Activated naive CD8-positive, alpha-beta T cell treated with anti-CD3 and anti-CD28 coated beads, Interleukin-2, amount 10 ng/mL, durations not matched to agents 7 days and 5 days (primary cell): Measurements from ENCODE around the gene TBC1D2. TPM values are rescaled to one million over a fixed set of nuclear protein-coding genes. Genes with fewer than 3 reads are reported as not detected.
A peak's percentile ranks its signal among the peaks of the same experiment; 100 is the strongest.

Experiments
- ATAC-seq: fragments of 150-1000 bp; cut with Tn5 transposase; one replicate; pipeline ENCODE4 v1.10.0; 2021; ENCODE audit warnings: low read depth, moderate library complexity
- POLR2A ChIA-PET: fragments of 350-600 bp; sonication (Branson Sonifier 250); formaldehyde crosslinking; loops from one replicate; lab custom pipeline; 2021; ENCODE audit warnings: antibody characterized with exemption; lab: Charles Lee
- DNase-seq: peaks from one replicate; pipeline ENCODE4 v3.0.0; 2021
- H3K27ac Mint-ChIP-seq: one replicate; pipeline ENCODE4 v1.8.0; 2022; ENCODE audit warnings: mild to moderate bottlenecking, mixed read lengths
- H3K27me3 Mint-ChIP-seq: one replicate; pipeline ENCODE4 v1.8.0; 2022; ENCODE audit warnings: mild to moderate bottlenecking, moderate library complexity, mixed read lengths
- H3K36me3 Mint-ChIP-seq: one replicate; pipeline ENCODE4 v1.8.0; 2021; ENCODE audit warnings: mild to moderate bottlenecking, mixed read lengths
- H3K4me1 Mint-ChIP-seq: one replicate; pipeline ENCODE4 v1.8.0; 2021; ENCODE audit warnings: mixed read lengths
- H3K4me3 Mint-ChIP-seq: one replicate; pipeline ENCODE4 v1.8.0; 2022; ENCODE audit warnings: mild to moderate bottlenecking, moderate library complexity, mixed read lengths
- H3K9me3 Mint-ChIP-seq: one replicate; pipeline ENCODE4 v1.8.0; 2021; ENCODE audit warnings: mixed read lengths
- total RNA-seq, 2 experiments: library from RNA; stranded (reverse); gene quantifications; one replicate each; pipeline ENCODE4 v1.2.3, GENCODE V29; 2021

The TBC1D2 gene, protein sequence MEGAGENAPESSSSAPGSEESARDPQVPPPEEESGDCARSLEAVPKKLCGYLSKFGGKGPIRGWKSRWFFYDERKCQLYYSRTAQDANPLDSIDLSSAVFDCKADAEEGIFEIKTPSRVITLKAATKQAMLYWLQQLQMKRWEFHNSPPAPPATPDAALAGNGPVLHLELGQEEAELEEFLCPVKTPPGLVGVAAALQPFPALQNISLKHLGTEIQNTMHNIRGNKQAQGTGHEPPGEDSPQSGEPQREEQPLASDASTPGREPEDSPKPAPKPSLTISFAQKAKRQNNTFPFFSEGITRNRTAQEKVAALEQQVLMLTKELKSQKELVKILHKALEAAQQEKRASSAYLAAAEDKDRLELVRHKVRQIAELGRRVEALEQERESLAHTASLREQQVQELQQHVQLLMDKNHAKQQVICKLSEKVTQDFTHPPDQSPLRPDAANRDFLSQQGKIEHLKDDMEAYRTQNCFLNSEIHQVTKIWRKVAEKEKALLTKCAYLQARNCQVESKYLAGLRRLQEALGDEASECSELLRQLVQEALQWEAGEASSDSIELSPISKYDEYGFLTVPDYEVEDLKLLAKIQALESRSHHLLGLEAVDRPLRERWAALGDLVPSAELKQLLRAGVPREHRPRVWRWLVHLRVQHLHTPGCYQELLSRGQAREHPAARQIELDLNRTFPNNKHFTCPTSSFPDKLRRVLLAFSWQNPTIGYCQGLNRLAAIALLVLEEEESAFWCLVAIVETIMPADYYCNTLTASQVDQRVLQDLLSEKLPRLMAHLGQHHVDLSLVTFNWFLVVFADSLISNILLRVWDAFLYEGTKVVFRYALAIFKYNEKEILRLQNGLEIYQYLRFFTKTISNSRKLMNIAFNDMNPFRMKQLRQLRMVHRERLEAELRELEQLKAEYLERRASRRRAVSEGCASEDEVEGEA
- total RNA-seq, result 1 to 10 TPM; 6.4 to 6.8 TPM

- ATAC-seq, result peak; percentile 82
Measured at GRCh38 chr9:98255578-98256296, at the start of gene TBC1D2. TBC1D2 (minus strand) TSS chr9:98255649; CDS start chr9:98255541, 108 bp downstream.

GRCh38 chr9:98304381-98304780 lies 48.9 kb upstream of the TBC1D2 start:
- POLR2A ChIA-PET, result no interaction called here
- no peaks in the 10 kb centered on the region for H3K4me1 Mint-ChIP-seq
- ATAC-seq, result no peak
- H3K27me3 Mint-ChIP-seq, result peaks cover 17% of the 10 kb centered on the region
- H3K27ac Mint-ChIP-seq, result no peak overlapping the region
- H3K36me3 Mint-ChIP-seq, result no peaks in the 10 kb centered on the region
- DNase-seq, result no peak
- H3K9me3 Mint-ChIP-seq, result no peaks in the 10 kb centered on the region
- H3K4me3 Mint-ChIP-seq, result no peak overlapping the region

More at GRCh38 chr9:98255578-98256296, at the start of gene TBC1D2:
- POLR2A ChIA-PET, result interaction anchor here (0.6 to 3.0 kb wide), 26 partner anchors 15 to 623 kb away, joined by 3 to 35 read pairs (median 6); partner anchors contain the start of genes ANP32B, CORO2A, HEMGN and NANS
- Mint-ChIP-seq H3K4me3 (peak within 1 kb of the TSS; percentile 98), H3K27ac (peak within 1 kb of the TSS; percentile 97), H3K27me3 (peaks cover 6% of the 10 kb centered on the region), H3K36me3 (no peaks in the 10 kb centered on the region), H3K4me1 (peaks cover 16% of the 10 kb centered on the region), H3K9me3 (no peaks in the 10 kb centered on the region)
- DNase-seq, result peak; percentile 99

- Mint-ChIP-seq H3K4me3 (no peak overlapping the region), H3K27ac (no peak overlapping the region), H3K27me3 (peaks cover 17% of the 10 kb centered on the region), H3K4me1 (no peaks in the 10 kb centered on the region), H3K9me3 (no peaks in the 10 kb centered on the region), H3K36me3 (no peaks in the 10 kb centered on the region)
- ATAC-seq (no peak), DNase-seq (no peak)
- POLR2A ChIA-PET, result no interaction called here
Measured at GRCh38 chr9:98303633-98304125, 48.2 kb upstream of the TBC1D2 start.

GRCh38 chr9:98302938-98303632 lies 47.6 kb upstream of the TBC1D2 start:
- ATAC-seq, result no peak
- Mint-ChIP-seq H3K36me3 (no peaks in the 10 kb centered on the region), H3K27ac (no peak overlapping the region), H3K9me3 (no peaks in the 10 kb centered on the region), H3K4me3 (no peak overlapping the region), H3K4me1 (no peaks in the 10 kb centered on the region), H3K27me3 (peaks cover 17% of the 10 kb centered on the region)
- DNase-seq, result no peak
- POLR2A ChIA-PET, result no interaction called here

DNA sequence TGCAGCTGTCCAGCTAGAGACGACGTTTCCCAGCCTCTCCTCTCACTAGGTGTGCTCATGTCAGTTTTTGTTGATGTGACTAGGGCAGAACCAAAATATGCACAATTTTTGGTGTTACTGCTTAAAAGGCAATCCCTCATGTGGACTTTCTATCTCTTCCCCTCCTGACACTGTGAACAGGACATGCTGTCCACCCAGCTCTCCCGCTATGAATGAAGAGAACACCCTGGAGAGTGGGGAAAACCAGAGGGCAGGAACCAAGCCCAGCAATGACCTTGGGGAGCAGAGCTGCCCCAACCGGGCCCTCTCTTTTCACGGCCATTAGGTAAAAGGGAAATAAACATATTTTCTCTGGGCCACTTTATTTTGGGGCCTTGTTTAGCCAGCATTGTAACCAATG lies 46.7 kb upstream of the TBC1D2 start:
- Mint-ChIP-seq H3K27me3 (peaks cover 12% of the 10 kb centered on the region), H3K27ac (no peak overlapping the region), H3K4me1 (no peaks in the 10 kb centered on the region), H3K9me3 (no peaks in the 10 kb centered on the region), H3K36me3 (no peaks in the 10 kb centered on the region), H3K4me3 (no peak overlapping the region)
- POLR2A ChIA-PET, result no interaction called here
- no peak for DNase-seq
- no peak for ATAC-seq

GRCh38 chr9:98300611-98301010 lies 45.2 kb upstream of the TBC1D2 start:
- no peak overlapping the region for H3K4me3 Mint-ChIP-seq
- no peaks in the 10 kb centered on the region for H3K9me3 Mint-ChIP-seq
- POLR2A ChIA-PET, result no interaction called here
- H3K27me3 Mint-ChIP-seq, result peaks cover 8% of the 10 kb centered on the region
- no peak for DNase-seq
- no peaks in the 10 kb centered on the region for H3K36me3 Mint-ChIP-seq
- no peak overlapping the region for H3K27ac Mint-ChIP-seq
- no peaks in the 10 kb centered on the region for H3K4me1 Mint-ChIP-seq
- ATAC-seq, result no peak

DNA sequence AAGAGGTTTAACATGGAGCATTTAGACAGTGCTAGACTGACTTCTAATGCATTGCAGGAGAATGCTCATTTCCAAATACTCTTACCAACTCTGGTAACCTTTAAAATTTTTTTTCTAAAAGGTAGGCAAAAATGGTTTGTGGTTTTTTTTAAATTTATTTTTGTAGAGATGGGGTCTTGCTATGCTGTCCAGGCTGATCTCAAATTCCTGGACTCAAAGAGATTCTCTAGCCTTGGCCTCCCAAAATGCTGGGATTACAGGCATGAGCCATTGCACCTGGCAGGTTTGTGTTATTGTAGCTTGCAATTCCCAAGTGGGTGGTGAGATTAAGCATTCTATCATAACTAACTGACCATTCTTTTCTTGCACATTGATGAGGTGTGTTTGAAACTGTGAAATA lies 43.0 kb upstream of the TBC1D2 start:
- Mint-ChIP-seq H3K27ac (no peak overlapping the region), H3K27me3 (peaks cover 11% of the 10 kb centered on the region), H3K9me3 (no peaks in the 10 kb centered on the region), H3K4me1 (no peaks in the 10 kb centered on the region), H3K36me3 (no peaks in the 10 kb centered on the region), H3K4me3 (no peak overlapping the region)
- ATAC-seq (no peak), DNase-seq (no peak)
- POLR2A ChIA-PET, result no interaction called here

DNA sequence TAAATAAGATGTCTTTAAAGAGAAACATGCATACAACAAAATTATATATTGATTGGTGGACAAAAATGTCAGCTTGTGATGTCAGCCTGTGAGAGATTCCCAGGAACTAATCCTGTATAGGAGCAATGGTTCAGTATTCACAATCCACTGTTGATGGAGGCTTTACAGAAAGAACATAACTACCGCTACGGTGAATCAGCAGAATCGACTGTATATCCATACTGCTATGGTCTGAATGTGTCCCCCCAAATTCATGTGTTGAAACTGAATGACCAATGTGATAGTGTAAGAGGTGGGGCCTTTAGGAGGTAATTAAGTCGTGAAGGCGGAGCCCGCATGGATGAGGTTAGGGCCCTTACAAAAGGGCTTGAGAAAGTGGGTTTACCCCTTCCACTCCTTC lies 40.4 kb upstream of the TBC1D2 start:
- Mint-ChIP-seq H3K27me3 (peaks cover 9% of the 10 kb centered on the region), H3K4me1 (no peaks in the 10 kb centered on the region), H3K27ac (no peak overlapping the region), H3K9me3 (no peaks in the 10 kb centered on the region), H3K36me3 (no peaks in the 10 kb centered on the region), H3K4me3 (no peak overlapping the region)
- ATAC-seq (no peak), DNase-seq (no peak)
- POLR2A ChIA-PET, result no interaction called here

GRCh38 chr9:98291820-98292219 lies 36.4 kb upstream of the TBC1D2 start:
- Mint-ChIP-seq H3K27me3 (peaks cover 6% of the 10 kb centered on the region), H3K9me3 (no peaks in the 10 kb centered on the region), H3K36me3 (no peaks in the 10 kb centered on the region), H3K27ac (no peak overlapping the region), H3K4me3 (no peak overlapping the region), H3K4me1 (no peaks in the 10 kb centered on the region)
- POLR2A ChIA-PET, result no interaction called here
- DNase-seq (no peak), ATAC-seq (no peak)

GRCh38 chr9:98290411-98290810 lies 35.0 kb upstream of the TBC1D2 start:
- H3K4me1 Mint-ChIP-seq, result no peaks in the 10 kb centered on the region
- no peak overlapping the region for H3K4me3 Mint-ChIP-seq
- H3K36me3 Mint-ChIP-seq, result no peaks in the 10 kb centered on the region
- ATAC-seq (no peak), DNase-seq (no peak)
- H3K27me3 Mint-ChIP-seq, result peaks cover 6% of the 10 kb centered on the region
- H3K27ac Mint-ChIP-seq, result no peak overlapping the region
- H3K9me3 Mint-ChIP-seq, result no peaks in the 10 kb centered on the region
- POLR2A ChIA-PET, result no interaction called here

DNA sequence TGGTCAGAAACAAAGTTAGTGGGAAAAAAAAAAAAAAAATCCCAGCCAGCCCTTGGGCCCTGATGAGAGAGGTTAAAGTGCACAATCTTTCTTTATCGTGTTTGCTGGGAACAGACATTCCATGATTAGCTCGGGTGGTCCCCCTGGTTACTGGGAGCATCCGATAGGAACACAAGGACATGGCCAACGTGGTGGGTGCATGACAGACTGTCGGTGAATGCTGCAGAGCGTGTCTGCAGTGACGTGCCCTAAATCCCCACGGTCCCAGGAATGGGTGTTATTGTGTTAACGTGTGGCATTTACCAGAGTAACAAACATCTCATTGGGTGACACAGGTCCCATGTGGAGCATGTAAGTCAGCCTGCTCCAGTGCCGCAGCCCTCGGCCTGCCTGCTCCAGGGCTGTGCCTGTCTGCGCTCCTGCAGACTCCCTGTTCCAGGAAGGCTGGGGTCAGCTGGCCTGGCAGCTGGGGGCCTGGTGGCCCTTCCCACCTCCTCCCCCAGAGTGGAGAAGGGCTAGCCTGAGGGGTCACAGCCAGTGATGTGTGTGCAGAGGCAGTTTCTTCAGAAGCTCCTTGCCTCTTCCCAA lies 34.3 kb upstream of the TBC1D2 start:
- DNase-seq (no peak), ATAC-seq (no peak)
- POLR2A ChIA-PET, result no interaction called here
- Mint-ChIP-seq H3K27ac (no peak overlapping the region), H3K27me3 (peaks cover 6% of the 10 kb centered on the region), H3K36me3 (no peaks in the 10 kb centered on the region), H3K4me1 (no peaks in the 10 kb centered on the region), H3K9me3 (no peaks in the 10 kb centered on the region), H3K4me3 (no peak overlapping the region)

GRCh38 chr9:98288881-98289280 lies 33.4 kb upstream of the TBC1D2 start:
- no peaks in the 10 kb centered on the region for H3K4me1 Mint-ChIP-seq
- DNase-seq (no peak), ATAC-seq (no peak)
- no peak overlapping the region for H3K4me3 Mint-ChIP-seq
- no peaks in the 10 kb centered on the region for H3K36me3 Mint-ChIP-seq
- no peak overlapping the region for H3K27ac Mint-ChIP-seq
- H3K9me3 Mint-ChIP-seq, result no peaks in the 10 kb centered on the region
- peaks cover 4% of the 10 kb centered on the region for H3K27me3 Mint-ChIP-seq
- POLR2A ChIA-PET, result no interaction called here
